Measurements from ENCODE around the gene TTC9.

The TTC9 gene

DNA sequence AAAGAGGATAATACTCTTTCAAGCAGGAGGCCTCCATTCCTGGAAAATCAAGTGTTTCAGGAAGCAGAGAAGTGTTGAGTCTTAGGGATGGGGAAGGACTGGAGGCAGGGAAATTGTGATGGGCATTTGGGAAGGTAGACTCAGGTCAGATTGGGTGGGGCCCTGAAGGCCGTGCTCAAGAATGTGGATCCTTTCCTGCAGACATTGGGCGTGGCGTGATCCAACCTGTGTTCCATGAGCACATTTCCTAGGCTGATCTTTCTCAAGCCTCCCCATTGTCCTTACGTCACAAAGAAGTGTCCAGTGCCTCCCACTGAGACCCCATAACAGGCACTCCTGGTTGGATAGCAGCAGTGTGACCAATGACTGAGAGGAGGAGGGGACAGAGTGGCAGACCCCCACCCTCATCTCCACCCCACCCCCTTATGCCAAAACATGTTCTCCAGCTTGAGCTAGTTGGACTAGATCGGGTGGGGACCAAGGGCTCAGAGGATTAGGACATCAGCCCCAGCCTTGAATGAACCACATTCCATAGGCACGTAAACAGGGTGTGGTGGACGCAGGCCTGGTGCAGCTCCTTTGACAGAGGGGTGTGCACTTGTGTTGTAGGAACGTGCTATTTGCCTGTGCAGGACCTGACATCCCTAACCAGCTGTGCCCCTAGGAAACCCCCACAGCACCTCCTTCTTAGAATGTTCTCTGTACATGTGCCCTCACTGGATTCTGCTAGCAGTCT is 76.8 kb downstream of the TTC9 start:
- no peak for DNase-seq

GRCh38 chr14:70721542-70721941 is 79.8 kb downstream of the TTC9 start:
- no peak for DNase-seq

- no peak for DNase-seq
These were observed 80.7 kb downstream of the TTC9 start for GRCh38 chr14:70722418-70722817.

DNA sequence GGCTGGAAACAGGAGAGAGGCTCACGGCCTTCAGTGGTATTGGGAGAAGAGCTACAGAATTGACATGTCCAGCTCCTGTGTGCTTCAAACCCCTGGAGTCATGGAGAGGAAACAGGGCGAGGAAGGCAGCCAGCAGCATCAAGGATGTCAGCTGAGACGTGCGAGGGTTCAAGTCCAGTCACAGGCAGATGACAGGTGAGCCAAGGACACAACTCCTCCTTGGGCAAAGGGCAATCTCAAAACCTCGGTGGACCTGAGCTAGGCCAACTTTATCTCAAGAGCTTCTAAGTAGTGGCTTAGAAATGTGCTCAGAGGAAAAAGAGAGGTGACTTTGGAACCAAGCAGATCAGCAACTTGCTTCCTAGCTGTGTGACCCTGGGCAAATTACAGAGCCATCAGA is 81.6 kb downstream of the TTC9 start:
- DNase-seq: no peak

GRCh38 chr14:70724110-70724509 is 82.4 kb downstream of the TTC9 start:
- DNase-seq: no peak

- DNase-seq: no peak
These were observed 83.2 kb downstream of the TTC9 start for GRCh38 chr14:70724944-70725343.
